GM19240 (cell line): Measurements from ENCODE around the gene OR51I2.

Experiments
- DNase-seq: peaks from one replicate; pipeline ENCODE4 v3.0.0; 2011; ENCODE audit warnings: low spot score; ENCODE audit not compliant: insufficient read length

Gene OR51I2, protein sequence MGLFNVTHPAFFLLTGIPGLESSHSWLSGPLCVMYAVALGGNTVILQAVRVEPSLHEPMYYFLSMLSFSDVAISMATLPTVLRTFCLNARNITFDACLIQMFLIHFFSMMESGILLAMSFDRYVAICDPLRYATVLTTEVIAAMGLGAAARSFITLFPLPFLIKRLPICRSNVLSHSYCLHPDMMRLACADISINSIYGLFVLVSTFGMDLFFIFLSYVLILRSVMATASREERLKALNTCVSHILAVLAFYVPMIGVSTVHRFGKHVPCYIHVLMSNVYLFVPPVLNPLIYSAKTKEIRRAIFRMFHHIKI

DNA sequence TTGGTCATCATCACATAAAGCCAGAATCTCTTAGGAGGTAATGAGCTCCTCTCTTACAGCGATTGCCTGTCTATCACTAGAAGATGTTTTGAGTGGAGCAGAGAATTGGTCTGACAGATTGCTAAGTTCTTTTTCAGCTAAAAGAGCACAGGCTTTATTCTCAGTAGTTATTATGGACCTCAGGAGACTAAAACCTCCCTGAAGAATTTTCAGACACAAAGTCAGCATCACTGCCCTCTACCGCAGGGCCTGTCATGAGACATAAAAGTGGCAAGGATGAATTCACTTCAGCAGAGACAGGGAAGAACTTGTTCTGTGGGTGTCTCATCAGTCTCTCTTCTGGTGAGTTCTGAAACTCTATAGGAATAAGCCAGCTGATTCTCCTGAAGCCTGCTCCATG is at the start of gene OR51I2:
OR51I2 (plus strand) TSS at position 301 of the 400 bp plus-strand sequence. CDS start 4,166 bp downstream, outside the sequence.
- no peak for DNase-seq

GRCh38 chr11:5405173-5405572 is 44.0 kb upstream of the OR51I2 start:
- no peak for DNase-seq

DNA sequence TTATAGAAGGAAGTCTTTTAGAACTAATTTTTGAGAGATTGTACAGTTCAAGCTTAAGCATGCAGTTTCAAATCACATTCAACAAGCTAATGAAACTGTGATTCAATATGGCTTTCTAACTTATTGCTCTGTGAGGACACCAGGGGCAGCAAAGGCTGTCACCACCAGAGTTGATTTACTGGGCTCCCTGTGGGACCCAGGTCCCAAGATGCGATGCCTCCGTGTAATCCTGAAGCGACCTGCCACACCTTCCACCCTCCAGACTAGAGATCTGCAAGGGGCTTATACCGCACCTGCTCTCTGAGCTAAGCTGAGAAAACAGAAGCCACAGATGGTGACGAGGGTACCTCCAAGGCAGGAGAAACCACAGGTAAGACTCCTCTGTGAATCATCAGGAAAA is 28.1 kb upstream of the OR51I2 start:
- no peak for DNase-seq

DNA sequence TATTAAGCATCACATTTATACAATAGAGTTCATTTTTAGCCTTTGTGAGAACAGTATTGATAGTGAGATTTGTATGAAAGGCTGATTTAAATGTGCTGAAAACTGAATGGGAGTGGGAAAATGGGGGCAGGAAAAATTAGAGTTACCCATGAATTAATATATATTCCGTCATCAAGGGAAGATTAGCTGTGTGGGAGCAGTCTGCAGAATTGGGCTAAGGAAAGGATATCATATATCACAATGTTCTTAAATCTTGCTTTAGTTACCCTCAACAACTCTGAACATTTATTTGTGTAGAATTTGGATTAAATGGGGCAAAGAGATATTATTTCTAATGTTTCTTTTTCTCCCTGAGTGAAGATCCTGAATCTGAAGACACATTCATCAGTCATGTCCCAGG is 27.3 kb upstream of the OR51I2 start, which contains the start of gene OR51Q1:
OR51Q1 (plus strand) TSS at position 301 of the 400 bp plus-strand sequence; CDS start at position 391, 90 bp downstream.
- DNase-seq = no peak

- no peak for DNase-seq
Observed at GRCh38 chr11:5423131-5423530, 26.0 kb upstream of the OR51I2 start.

DNA sequence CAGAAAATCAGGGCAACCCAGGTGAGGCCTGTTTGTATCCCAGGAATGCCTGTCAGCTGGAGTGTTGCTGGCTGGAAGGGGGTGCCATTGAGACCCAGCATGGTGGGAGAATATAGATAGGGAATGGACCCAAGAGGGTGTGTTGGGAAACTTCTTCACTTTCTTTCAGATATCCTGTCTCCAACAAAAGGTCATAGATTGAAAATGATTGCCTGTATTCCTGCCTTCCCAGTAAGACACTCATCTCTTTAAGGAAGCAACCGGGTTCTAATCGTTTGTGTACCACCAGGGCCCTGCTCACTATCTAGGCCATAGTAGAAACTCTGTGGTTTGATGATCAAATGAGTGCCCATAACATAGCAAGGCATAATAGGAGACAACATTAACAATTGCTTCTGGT is 7.7 kb upstream of the OR51I2 start, which contains the start of gene OR51I1:
OR51I1 (minus strand) TSS at position 101 of the 400 bp plus-strand sequence; CDS start at position 101, 0 bp downstream.
- no peak for DNase-seq

- no peak for DNase-seq
Observed at GRCh38 chr11:5443835-5444393, 5.2 kb upstream of the OR51I2 start.

DNA sequence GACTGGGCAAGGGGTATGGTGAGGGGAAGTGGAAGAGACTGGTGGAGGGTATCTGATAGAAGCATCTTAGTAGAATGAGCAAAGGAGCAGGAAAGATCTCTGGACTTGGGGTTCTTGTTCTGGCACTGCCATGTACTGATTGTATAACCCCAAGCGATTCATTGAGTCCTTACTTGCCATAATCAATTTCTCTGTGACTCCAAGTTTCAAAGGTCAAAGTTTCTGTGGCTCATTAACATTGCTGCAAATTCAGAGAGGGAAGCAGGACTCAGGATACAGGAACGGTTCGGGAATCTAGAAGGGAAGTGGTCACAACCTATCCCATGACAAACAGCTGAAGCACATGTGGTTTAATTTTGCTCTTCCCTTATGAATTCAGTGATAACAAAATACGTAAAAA is 309 bp downstream of the OR51I2 start:
- no peak for DNase-seq

GRCh38 chr11:5460983-5461621 is 12.0 kb downstream of the OR51I2 start:
- no peak for DNase-seq

DNA sequence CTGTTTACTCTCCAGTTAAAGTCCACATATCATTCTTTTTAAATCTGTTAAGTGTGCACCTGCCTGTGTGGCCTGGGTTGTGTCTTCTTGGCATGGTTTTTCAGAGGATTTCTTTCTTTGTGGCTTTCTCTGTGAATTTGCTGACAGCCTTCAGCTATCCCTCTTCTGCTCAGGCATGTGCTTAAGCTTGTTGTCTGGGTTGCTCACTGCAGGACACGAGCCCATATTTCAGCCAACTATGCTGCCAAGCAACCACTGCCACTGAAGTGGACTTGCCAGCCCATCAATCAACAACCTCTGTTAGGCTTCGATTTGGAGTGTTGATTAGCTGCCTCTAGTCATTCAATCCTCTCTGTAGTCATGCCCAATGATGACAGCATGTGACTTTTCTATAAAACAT is 18.4 kb downstream of the OR51I2 start:
- no peak for DNase-seq

DNA sequence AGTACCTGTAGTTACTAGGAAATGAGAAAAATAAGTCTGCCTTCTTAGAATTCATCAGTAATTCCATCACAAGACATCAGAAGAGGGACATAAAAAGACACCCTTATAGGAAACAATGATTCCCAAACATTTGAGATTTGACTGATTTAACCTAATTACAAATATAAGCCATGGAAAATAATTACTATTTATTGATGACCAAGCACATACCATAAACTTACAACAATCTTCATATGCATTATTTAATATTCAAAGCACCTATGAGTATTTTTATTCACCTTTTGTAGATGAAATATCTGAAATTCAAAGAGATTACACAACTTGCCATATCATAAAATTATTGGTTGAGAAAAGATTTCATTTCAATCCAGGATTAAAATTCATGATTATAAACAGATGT is 24.8 kb downstream of the OR51I2 start:
- no peak for DNase-seq

- peak; percentile 16 for DNase-seq
Observed at GRCh38 chr11:5476186-5476819, 27.2 kb downstream of the OR51I2 start.

GRCh38 chr11:5486003-5486402 is 36.9 kb downstream of the OR51I2 start:
- DNase-seq = no peak

DNA sequence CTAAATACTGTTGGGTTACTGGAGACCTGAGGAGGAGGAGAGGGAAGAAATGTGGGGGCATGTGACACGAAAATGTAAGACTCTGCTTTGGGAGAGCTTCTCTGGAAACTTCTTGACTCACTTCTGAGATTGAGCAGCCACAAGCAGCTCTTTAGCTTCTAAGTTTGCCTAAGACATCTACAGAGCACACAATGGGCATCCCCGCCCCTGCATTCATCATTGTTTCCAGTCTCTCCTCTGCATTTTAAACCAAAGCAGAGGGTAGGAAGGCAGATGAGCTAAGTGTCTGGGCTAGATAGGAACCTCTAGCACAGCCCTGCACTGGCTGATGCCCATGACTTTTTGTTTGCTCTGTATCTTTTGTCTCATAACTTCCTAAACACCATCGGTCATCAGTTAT is 37.3 kb downstream of the OR51I2 start:
- no peak for DNase-seq

DNA sequence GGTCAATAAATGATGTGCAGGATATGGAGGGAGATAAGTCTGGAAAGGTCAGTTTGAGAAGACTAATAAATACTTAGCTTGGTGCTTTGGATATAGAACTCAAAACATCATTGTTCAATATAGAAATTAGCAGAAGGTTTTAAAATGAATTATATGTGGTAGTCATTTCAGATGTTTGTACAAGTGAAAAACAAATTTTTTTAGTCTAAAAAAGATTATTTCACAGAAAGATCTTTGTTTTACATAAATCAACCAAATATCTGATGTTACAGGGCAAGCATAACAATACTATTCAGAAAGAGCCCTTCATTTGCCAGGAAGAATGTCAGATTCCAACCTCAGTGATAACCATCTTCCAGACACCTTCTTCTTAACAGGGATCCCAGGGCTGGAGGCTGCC is 39.3 kb downstream of the OR51I2 start, which contains the start of gene OR52D1:
OR52D1 (plus strand) TSS at position 301 of the 400 bp plus-strand sequence; CDS start at position 323, 22 bp downstream.
- no peak for DNase-seq

- DNase-seq = no peak
Observed at GRCh38 chr11:5488798-5489399, 39.8 kb downstream of the OR51I2 start.

- DNase-seq = no peak
Observed at GRCh38 chr11:5489576-5490357, 40.6 kb downstream of the OR51I2 start.

GRCh38 chr11:5499671-5500070 is 50.5 kb downstream of the OR51I2 start:
- no peak for DNase-seq

GRCh38 chr11:5500393-5500801 is 51.3 kb downstream of the OR51I2 start:
- DNase-seq = no peak

- no peak for DNase-seq
Observed at GRCh38 chr11:5504403-5504921, 55.3 kb downstream of the OR51I2 start.
